IMR-90 (cell line): ENCODE results near the gene SIPA1L3. TPM values are rescaled to one million over a fixed set of nuclear protein-coding genes. Genes with fewer than 3 reads are reported as not detected.

Source experiments
- ATAC-seq: fragments of 200-7000 bp; cut with Tn5 transposase; 2 replicates; pipeline ENCODE4 v1.9.1; 2020; ENCODE audit warnings: low read depth, mild to moderate bottlenecking, moderate library complexity
- BruUV-seq: library from RNA; stranded (reverse); fragments of 400-500 nt; replicated peaks from 2 replicates; lab custom pipeline; 2021; lab: Mats Ljungman, UMichigan
- CTCF ChIA-PET: fragments of 300-600 bp; formaldehyde crosslinking; extraction: SDS; loops from one replicate; lab custom pipeline; 2021; ENCODE audit warnings: antibody characterized with exemption; lab: Yijun Ruan, JAX
- POLR2A ChIA-PET: fragments of 300-600 bp; sonication (Branson Sonifier 250); formaldehyde crosslinking; loops from one replicate; lab custom pipeline; 2022; ENCODE audit warnings: antibody characterized with exemption; ENCODE audit not compliant: unreplicated experiment; lab: Charles Lee
- DNase-seq: peaks from one replicate; pipeline ENCODE4 v3.0.0; 2013
- H2AFZ ChIP-seq: replicated peaks from 2 replicates; pipeline ENCODE3; 2013; ENCODE audit warnings: low read length, mild to moderate bottlenecking; ENCODE audit not compliant: poor library complexity
- H2AK5ac ChIP-seq: 2 replicates; pipeline ENCODE4 v1.6.1; 2013; ENCODE audit warnings: low read depth, low read length, inconsistent platforms
- H2AK9ac ChIP-seq: replicated peaks from 2 replicates; pipeline ENCODE3; 2013; ENCODE audit warnings: mild to moderate bottlenecking, low read depth, low read length, moderate library complexity; ENCODE audit not compliant: poor library complexity
- H2BK120ac ChIP-seq: 2 replicates; pipeline ENCODE4 v1.6.1; 2013; ENCODE audit warnings: low read depth, low read length, inconsistent platforms
- H2BK15ac ChIP-seq: 3 replicates; pipeline ENCODE4 v1.6.1; 2013; ENCODE audit warnings: low read depth, low read length, inconsistent platforms
- H2BK20ac ChIP-seq: 2 replicates; pipeline ENCODE4 v1.6.1; 2013; ENCODE audit warnings: low read depth, mild to moderate bottlenecking, inconsistent platforms, low read length, moderate library complexity
- H2BK5ac ChIP-seq: 2 replicates; pipeline ENCODE4 v1.6.1; 2013; ENCODE audit warnings: mild to moderate bottlenecking, low read depth, low read length, inconsistent platforms; ENCODE audit not compliant: poor library complexity, severe bottlenecking
- H3K14ac ChIP-seq: replicated peaks from 2 replicates; pipeline ENCODE4 v1.6.1; 2013; ENCODE audit warnings: low read depth, low read length, inconsistent platforms
- H3K18ac ChIP-seq: 2 replicates; pipeline ENCODE4 v1.6.1; 2013; ENCODE audit warnings: low read depth, low read length, control low read depth
- H3K23ac ChIP-seq: 2 replicates; pipeline ENCODE4 v1.6.1; 2013; ENCODE audit warnings: low read depth, low read length, inconsistent platforms
- H3K27ac ChIP-seq: 2 replicates; pipeline ENCODE4 v1.5.1; 2013; ENCODE audit warnings: mild to moderate bottlenecking, control low read depth, low read length; ENCODE audit not compliant: insufficient read depth
- H3K27me3 ChIP-seq: 2 replicates; pipeline ENCODE4 v1.6.1; 2013; ENCODE audit warnings: low read length; ENCODE audit not compliant: control insufficient read depth, insufficient read depth
- H3K36me3 ChIP-seq: 2 replicates; pipeline ENCODE4 v1.6.1; 2013; ENCODE audit warnings: low read length, mixed read lengths; ENCODE audit not compliant: control insufficient read depth, insufficient read depth
- H3K4ac ChIP-seq: 2 replicates; pipeline ENCODE4 v1.6.1; 2013; ENCODE audit warnings: low read depth, low read length, inconsistent platforms
- H3K4me1 ChIP-seq: 2 replicates; pipeline ENCODE4 v1.6.1; 2013; ENCODE audit warnings: low read length, mixed read lengths; ENCODE audit not compliant: control insufficient read depth, insufficient read depth
- H3K4me2 ChIP-seq: 2 replicates; pipeline ENCODE4 v1.6.1; 2013; ENCODE audit warnings: low read depth, mild to moderate bottlenecking, control low read depth, low read length, moderate library complexity
- H3K4me3 ChIP-seq: 2 replicates; pipeline ENCODE4 v1.5.1; 2013; ENCODE audit warnings: low read depth, mild to moderate bottlenecking, control low read depth, low read length, moderate library complexity; ENCODE audit not compliant: insufficient read depth
- H3K56ac ChIP-seq: 2 replicates; pipeline ENCODE4 v1.6.1; 2013; ENCODE audit warnings: low read length, inconsistent platforms; ENCODE audit not compliant: insufficient read depth; ENCODE audit errors: extremely low read depth
- H3K79me1 ChIP-seq, 2 experiments: 2 replicates each; pipeline ENCODE4 v1.6.1; 2013; ENCODE audit warnings: low read length in 2 of 2, inconsistent platforms in 1 of 2, low read depth in 1 of 2
- H3K9ac ChIP-seq: 2 replicates; pipeline ENCODE4 v1.6.1; 2013; ENCODE audit warnings: low read depth, low read length, control low read depth
- H3K9me1 ChIP-seq: 2 replicates; pipeline ENCODE4 v1.6.1; 2013; ENCODE audit warnings: low read length, inconsistent platforms; ENCODE audit not compliant: insufficient read depth
- H3K9me3 ChIP-seq: 2 replicates; pipeline ENCODE4 v1.6.1; 2013; ENCODE audit warnings: low read length; ENCODE audit not compliant: control insufficient read depth, insufficient read depth
- H4K20me1 ChIP-seq: 2 replicates; pipeline ENCODE4 v1.6.1; 2013; ENCODE audit warnings: low read length, inconsistent platforms; ENCODE audit not compliant: insufficient read depth
- H4K5ac ChIP-seq: 2 replicates; pipeline ENCODE4 v1.6.1; 2013; ENCODE audit warnings: mild to moderate bottlenecking, low read depth, low read length, control low read depth
- H4K8ac ChIP-seq, 2 experiments: 2 replicates each; pipeline ENCODE4 v1.6.1; 2013; ENCODE audit warnings: low read depth in 2 of 2, low read length in 2 of 2, control low read depth in 1 of 2, inconsistent platforms in 1 of 2
- H4K91ac ChIP-seq: 2 replicates; pipeline ENCODE4 v1.6.1; 2013; ENCODE audit warnings: low read depth, low read length, inconsistent platforms; ENCODE audit not compliant: insufficient read depth
- BHLHE40 ChIP-seq: fragments of 150-350 bp; IDR thresholded peaks from 2 replicates; pipeline ENCODE4 v1.6.1; 2016; ENCODE audit warnings: mild to moderate bottlenecking, low read depth, low read length
- CEBPB ChIP-seq: IDR thresholded peaks from 2 replicates; pipeline ENCODE4 v1.6.1; 2012; ENCODE audit warnings: low read depth, low read length, improper control_type of control experiment
- CHD1 ChIP-seq: IDR thresholded peaks from 2 replicates; pipeline ENCODE4 v1.6.1; 2012; ENCODE audit warnings: low read depth, low read length, improper control_type of control experiment
- FOS ChIP-seq: fragments of 150-350 bp; IDR thresholded peaks from 2 replicates; pipeline ENCODE4 v1.6.1; 2016; ENCODE audit warnings: low read depth, low read length
- MAFK ChIP-seq: IDR thresholded peaks from 2 replicates; pipeline ENCODE4 v1.6.1; 2012; ENCODE audit warnings: low read depth, low read length, improper control_type of control experiment
- MAZ ChIP-seq: IDR thresholded peaks from 2 replicates; pipeline ENCODE4 v1.6.1; 2012; ENCODE audit warnings: low read depth, mild to moderate bottlenecking, low read length, improper control_type of control experiment, moderate library complexity, borderline replicate concordance
- MXI1 ChIP-seq: IDR thresholded peaks from 2 replicates; pipeline ENCODE4 v1.6.1; 2012; ENCODE audit warnings: low read depth, mild to moderate bottlenecking, low read length, moderate library complexity, borderline replicate concordance
- NFE2L2 ChIP-seq: fragments of 150-350 bp; IDR thresholded peaks from 2 replicates; pipeline ENCODE4 v1.6.1; 2016; ENCODE audit warnings: low read depth, mild to moderate bottlenecking, low read length
- POLR2A ChIP-seq: IDR thresholded peaks from 2 replicates; pipeline ENCODE4 v1.6.1; 2012; ENCODE audit warnings: mild to moderate bottlenecking, low read depth, low read length
- RAD21 ChIP-seq: IDR thresholded peaks from 2 replicates; pipeline ENCODE4 v1.6.1; 2012; ENCODE audit warnings: low read length, improper control_type of control experiment
- RCOR1 ChIP-seq: IDR thresholded peaks from 2 replicates; pipeline ENCODE4 v1.6.1; 2012; ENCODE audit warnings: mild to moderate bottlenecking, low read length, improper control_type of control experiment; ENCODE audit not compliant: insufficient replicate concordance
- RFX5 ChIP-seq: IDR thresholded peaks from 2 replicates; pipeline ENCODE4 v1.8.0; 2012; ENCODE audit warnings: low read depth, mild to moderate bottlenecking, low read length, moderate library complexity
- SMC3 ChIP-seq: fragments of 150-350 bp; IDR thresholded peaks from 2 replicates; pipeline ENCODE4 v1.6.1; 2016; ENCODE audit warnings: low read depth, mild to moderate bottlenecking, antibody characterized with exemption, low read length, moderate library complexity
- USF2 ChIP-seq: fragments of 150-350 bp; IDR thresholded peaks from 2 replicates; pipeline ENCODE4 v1.6.1; 2017; ENCODE audit warnings: mild to moderate bottlenecking, antibody characterized with exemption, low read length, low read depth
- WGBS, 2 experiments: methylation state at CpG; one replicate each; pipeline versions ENCODE4 v1.1.5 to v1.1.7; 2013; ENCODE audit warnings: missing lambda C conversion rate in 2 of 2; ENCODE audit not compliant: insufficient read length in 1 of 2; ENCODE audit errors: extremely low coverage in 2 of 2; 5-methylcytosine and 5-hydroxymethylcytosine counted together
- dilution Hi-C: fragments of 300-500 bp; cut with HindIII; formaldehyde crosslinking; loops from one replicate; pipeline ENCODE4 v1.14.3; 2018; ENCODE audit warnings: low sequenced_read_pairs; ENCODE audit not compliant: unreplicated experiment
- in situ Hi-C: fragments of 300-500 bp; cut with MboI; formaldehyde crosslinking; loops from 3 replicates; pipeline ENCODE4 v1.14.3; 2019; ENCODE audit warnings: low sequenced_read_pairs, inconsistent platforms, mixed read lengths
- intact Hi-C: fragments of 100-400 bp; cut with micrococcal nuclease; formaldehyde crosslinking; loops from 2 replicates; pipeline ENCODE4 v1.10.0; 2022
- polyA plus RNA-seq, 3 experiments: library from polyadenylated mRNA; depleted of rRNA; stranded (reverse); fragments of >200 nt; gene quantifications; 2 replicates each; pipeline ENCODE4 v1.2.3, GENCODE V29; 2012; ENCODE audit warnings: low replicate concordance in 1 of 3
- total RNA-seq: library from RNA; depleted of rRNA; stranded (reverse); fragments of >200 nt; gene quantifications from 2 replicates; pipeline ENCODE4 v1.2.3, GENCODE V29; 2012
- TF ChIP-seq, protein P1 (sequence below): conservative IDR thresholded peaks from 2 replicates; pipeline ENCODE4 v1.5.1; 2012; ENCODE audit warnings: mild to moderate bottlenecking, low read depth, low read length, improper control_type of control experiment

Gene SIPA1L3
- total and polyA plus RNA-seq, 2 of the 4 experiments (the other 2 are of a cell fraction): 4.1 to 9.4 TPM

GRCh38 chr19:38227287-38228004 is 320.4 kb downstream of the SIPA1L3 start:
- no TSS peak for BruUV-seq
- WGBS, 2 experiments: 80% methylated on average over 1 of the region's 11 CpGs; no CpG with 5 or more reads in 1 of the 2 experiments
- Histone ChIP-seq H3K4me3 (no peak overlapping the region), H3K4ac (no peak overlapping the region), H2AK9ac (no peak overlapping the region), H2BK5ac (no peak overlapping the region), H4K91ac (no peak overlapping the region), H2BK120ac (no peak overlapping the region), H3K56ac (no peak overlapping the region), H3K9me3 (no peaks in the 10 kb centered on the region), H3K9me1 (peaks cover 14% of the 10 kb centered on the region), H3K14ac (no peak overlapping the region), H2BK15ac (no peak overlapping the region), H3K27ac (no peak overlapping the region), H3K27me3 (peaks cover 3% of the 10 kb centered on the region; the same call in 1 of the 2 replicates), H4K20me1 (no peaks in the 10 kb centered on the region; the same call in 1 of the 2 replicates), H3K79me1 (peaks cover 8 to 24% of the 10 kb centered on the region in 2 experiments), H3K18ac (no peak overlapping the region), H4K5ac (no peak overlapping the region), H3K9ac (no peak overlapping the region), H3K4me1 (peaks cover 3% of the 10 kb centered on the region; the same call in 1 of the 2 replicates), H3K23ac (no peak overlapping the region), H2AFZ (peak overlapping the region; percentile 51), H3K36me3 (no peaks in the 10 kb centered on the region), H2BK20ac (no peak overlapping the region), H3K4me2 (no peak overlapping the region), H2AK5ac (no peak overlapping the region), H4K8ac (no peak overlapping the region)
- in situ Hi-C loops (loop anchor here (25.0 kb wide), 1 partner anchor 410 kb away; the partner anchor contains the start of gene ACTN4), dilution Hi-C loops (no loop called here), intact Hi-C loops (no loop called here)
- CTCF ChIA-PET: no interaction called here
- POLR2A ChIA-PET: interaction anchor here (0.6 kb wide), 1 partner anchor 1963 kb away, joined by 3 read pairs; no protein-coding TSS in a partner anchor
- ATAC-seq (no peak), DNase-seq (no peak)
- TF ChIP-seq NFE2L2 (no peak), MAZ (no peak), CHD1 (no peak), BHLHE40 (no peak), MXI1 (no peak), CEBPB (no peak), USF2 (no peak), SMC3 (no peak), POLR2A (no peak), RFX5 (no peak), MAFK (no peak), RCOR1 (no peak), FOS (no peak), RAD21 (no peak)
- TF ChIP-seq, protein P1, sequence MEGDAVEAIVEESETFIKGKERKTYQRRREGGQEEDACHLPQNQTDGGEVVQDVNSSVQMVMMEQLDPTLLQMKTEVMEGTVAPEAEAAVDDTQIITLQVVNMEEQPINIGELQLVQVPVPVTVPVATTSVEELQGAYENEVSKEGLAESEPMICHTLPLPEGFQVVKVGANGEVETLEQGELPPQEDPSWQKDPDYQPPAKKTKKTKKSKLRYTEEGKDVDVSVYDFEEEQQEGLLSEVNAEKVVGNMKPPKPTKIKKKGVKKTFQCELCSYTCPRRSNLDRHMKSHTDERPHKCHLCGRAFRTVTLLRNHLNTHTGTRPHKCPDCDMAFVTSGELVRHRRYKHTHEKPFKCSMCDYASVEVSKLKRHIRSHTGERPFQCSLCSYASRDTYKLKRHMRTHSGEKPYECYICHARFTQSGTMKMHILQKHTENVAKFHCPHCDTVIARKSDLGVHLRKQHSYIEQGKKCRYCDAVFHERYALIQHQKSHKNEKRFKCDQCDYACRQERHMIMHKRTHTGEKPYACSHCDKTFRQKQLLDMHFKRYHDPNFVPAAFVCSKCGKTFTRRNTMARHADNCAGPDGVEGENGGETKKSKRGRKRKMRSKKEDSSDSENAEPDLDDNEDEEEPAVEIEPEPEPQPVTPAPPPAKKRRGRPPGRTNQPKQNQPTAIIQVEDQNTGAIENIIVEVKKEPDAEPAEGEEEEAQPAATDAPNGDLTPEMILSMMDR: no peak
